HG02943 (cell line): ENCODE results near the gene FTL.
A peak's percentile ranks its signal among the peaks of the same experiment; 100 is the strongest.

Experiments
- ATAC-seq: cut with Tn5 transposase; IDR thresholded peaks from one replicate; pipeline ENCODE4 v1.9.1; 2021; ENCODE audit warnings: mild to moderate bottlenecking, low read depth, moderate library complexity; ENCODE audit not compliant: unreplicated experiment

The FTL gene

GRCh38 chr19:48989701-48990291 is 24.7 kb downstream of the FTL start:
- no peak for ATAC-seq

DNA sequence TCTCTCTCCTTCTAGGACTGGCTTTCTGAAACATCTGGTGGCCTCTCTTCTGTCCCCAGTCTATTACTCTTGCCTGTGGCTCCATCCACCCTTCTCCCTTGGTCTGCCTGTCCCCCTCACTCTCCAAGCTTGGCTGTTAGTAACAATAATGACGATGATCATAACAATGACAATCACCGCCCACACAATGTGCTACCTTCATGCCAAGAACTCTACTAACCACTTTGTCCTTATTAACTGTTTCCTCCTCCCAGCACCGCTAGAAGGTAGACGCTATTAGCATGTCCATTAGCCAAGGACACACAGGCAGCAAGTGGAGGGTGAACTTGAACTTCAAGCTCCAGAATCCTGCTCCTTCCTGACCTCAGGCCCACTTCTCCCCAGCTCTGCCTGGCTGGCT is 25.3 kb downstream of the FTL start:
- ATAC-seq = no peak

- ATAC-seq = no peak
Measured at GRCh38 chr19:48991011-48991609, 26.0 kb downstream of the FTL start.

DNA sequence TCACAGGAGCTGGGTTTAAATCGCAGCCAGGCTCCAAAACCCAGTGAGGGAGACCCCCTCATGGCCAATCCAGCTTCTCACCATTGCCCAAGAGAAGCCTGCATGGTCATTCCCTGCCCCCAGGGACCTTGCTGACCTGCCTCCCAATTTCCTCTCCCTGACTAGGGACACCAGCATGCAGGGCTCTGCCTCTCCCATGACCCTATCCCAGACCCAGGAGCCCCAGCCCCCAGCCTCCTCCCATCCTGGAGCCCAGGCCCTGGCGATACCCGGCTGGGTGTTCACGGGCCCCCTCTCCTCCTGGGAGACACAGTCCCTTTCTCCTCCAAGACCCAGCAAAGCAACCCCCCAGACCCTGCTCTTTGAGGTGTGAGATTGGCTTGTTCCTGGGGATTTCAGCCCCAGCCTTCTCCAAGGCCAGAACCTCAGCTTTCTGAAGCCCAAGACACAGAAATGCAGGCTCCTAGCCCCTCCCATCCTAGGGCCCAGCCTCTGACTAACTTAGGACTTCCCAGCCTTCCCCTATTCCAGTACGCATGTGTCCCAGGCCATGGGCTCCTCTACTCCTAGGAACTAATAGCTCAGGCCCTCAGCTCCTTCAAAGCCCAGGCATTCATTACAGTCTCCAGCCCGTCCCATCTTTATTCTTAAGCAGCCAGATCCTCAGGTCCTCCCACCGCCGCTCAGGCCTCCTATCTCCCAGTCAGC is 26.9 kb downstream of the FTL start:
- ATAC-seq = no peak

GRCh38 chr19:48992581-48993174 is 27.6 kb downstream of the FTL start:
- ATAC-seq = peak; percentile 6

GRCh38 chr19:48993175-48994034 is 28.3 kb downstream of the FTL start, which contains the start of the genes GYS1 and RUVBL2:
GYS1 (minus strand) TSS chr19:48993309; CDS start chr19:48993112, 197 bp downstream.
RUVBL2 (plus strand) TSS chr19:48993887; CDS start chr19:48993912, 25 bp downstream.
- ATAC-seq = peak; percentile 82

DNA sequence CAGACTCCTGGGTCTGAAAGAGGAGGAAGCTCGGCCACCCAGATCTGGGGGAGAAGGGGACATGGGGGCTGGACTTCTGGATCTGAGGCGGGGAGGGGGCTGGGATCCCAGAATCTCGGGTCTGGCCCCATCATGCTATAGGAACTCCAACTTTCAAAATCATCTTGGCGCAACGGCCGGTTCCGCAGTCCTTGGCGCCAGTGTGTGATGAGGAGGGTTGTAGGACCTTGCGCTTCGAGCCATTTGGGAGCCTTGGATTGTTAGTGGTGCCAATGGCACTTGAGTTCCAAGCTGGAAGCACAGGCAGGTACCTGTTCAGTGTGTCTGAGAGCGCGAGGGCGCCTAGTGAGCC is 28.9 kb downstream of the FTL start:
- ATAC-seq = no peak

DNA sequence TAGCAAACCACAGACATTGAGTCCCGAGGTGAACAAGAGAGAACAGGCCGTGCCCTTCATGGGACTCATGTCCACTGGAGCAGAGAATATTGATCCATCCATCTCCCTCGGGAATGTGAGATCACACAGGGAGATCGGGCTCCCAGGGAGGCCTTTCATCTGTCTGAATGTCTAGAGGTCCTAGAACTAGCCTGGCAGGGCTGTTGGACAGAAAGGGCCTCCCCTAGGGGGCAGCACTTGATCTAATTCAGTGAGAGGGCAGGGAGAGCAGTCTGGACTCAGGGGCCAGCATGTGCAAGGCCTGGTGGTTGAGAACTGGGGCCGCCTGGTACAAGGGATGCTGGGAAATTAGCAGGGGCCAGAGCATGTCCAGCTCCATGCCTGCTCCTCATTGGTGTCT is 32.9 kb downstream of the FTL start:
- no peak for ATAC-seq

GRCh38 chr19:48999481-49000325 is 34.6 kb downstream of the FTL start:
- ATAC-seq = no peak

- ATAC-seq = no peak
Measured at GRCh38 chr19:49004133-49004532, 39.0 kb downstream of the FTL start.

DNA sequence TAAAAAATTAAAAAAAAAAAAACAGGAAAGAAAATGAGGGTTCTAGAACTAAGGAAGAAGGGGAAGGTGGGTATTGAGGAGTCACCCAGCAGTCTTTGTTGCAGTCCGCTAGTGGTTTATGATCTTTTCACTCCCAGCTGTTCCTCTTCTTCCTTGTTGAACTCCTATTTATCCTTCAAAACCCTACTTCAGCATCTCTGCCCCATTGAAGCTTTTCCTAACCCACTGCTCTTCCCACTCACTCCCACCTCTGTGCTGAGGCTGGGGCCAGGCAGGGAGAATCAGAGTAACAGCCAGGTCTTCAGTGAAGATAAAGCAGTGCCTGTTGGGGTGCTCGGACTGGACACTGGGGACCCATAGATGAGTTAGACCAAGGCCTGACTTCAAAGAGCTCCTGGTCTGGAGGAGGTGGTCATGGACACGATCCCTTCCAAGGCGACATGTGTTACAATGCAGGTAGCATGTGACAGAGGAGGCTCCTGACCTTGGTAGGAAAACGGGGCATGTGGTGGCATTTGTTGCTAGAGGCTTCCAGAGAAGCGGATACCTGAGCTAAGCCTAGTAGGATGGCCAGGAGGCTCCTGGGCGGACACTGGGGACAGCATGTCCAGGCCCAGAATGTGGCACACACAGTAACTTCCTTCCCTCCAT is 40.0 kb downstream of the FTL start:
- no peak for ATAC-seq

DNA sequence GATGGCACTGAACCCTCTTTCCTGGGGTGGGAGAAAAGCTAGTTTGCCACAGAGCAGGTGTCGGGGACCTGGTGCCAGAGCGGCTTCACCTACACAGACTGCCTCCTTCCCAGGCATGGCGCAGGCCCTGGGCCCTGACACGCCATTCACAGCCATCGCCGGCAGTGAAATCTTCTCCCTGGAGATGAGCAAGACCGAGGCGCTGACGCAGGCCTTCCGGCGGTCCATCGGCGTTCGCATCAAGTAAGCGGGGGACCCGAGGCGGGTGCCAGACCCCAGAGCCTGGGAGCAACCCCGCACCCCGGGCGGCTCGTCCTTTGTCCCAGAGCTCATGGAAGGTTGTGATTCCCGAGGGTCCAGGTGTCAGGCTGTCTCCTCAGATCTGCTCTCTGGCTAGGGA is 41.8 kb downstream of the FTL start:
- no peak for ATAC-seq

DNA sequence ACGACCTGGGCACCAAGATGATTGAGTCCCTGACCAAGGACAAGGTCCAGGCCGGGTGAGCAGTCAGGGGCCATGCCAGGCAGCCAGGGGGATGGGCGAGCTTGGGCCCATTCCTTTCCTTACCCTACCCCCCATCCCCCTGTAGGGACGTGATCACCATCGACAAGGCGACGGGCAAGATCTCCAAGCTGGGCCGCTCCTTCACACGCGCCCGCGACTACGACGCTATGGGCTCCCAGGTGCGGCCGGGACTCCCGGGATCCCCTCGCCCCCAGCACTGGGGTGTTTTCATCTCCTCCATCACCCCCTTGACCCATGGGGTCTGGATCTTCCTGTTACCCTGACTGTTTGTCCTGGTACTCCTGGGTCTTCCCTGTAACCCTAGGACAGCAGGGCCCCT is 44.7 kb downstream of the FTL start:
- ATAC-seq = no peak

GRCh38 chr19:49010453-49010852 is 45.3 kb downstream of the FTL start:
- no peak for ATAC-seq

GRCh38 chr19:49011194-49011593 is 46.1 kb downstream of the FTL start:
- ATAC-seq = no peak

DNA sequence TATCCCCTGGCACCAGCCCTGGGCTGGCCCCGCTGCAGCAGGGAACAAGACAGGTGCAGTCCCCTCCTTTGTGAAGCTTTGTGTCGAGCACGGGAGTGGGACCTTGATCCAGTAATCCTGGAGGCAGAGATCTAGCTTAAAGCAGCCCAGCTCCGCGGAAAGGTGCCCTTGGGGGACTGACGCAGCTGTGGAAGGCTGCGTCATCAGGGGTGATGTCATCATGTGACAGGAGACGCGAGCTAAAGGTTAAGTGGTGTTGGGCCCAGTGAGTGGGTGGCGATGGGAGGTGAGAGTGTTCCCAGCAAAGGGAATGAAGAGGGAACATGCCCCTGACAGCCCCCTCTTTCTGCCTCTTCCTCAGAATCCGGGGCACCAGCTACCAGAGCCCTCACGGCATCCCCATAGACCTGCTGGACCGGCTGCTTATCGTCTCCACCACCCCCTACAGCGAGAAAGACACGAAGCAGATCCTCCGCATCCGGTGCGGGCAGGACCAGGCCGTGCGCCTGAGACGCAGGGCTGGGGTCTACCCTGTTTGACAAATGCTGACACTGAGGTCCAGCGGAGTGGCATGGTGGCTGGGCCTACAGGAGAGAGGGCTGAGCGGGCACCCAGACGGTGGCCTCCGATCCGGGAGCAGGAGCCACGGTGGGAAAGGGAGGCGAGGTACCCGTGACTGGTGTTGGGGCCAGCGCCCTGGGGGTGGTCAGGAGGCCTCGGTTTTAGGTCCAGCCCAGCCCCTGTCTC is 49.2 kb downstream of the FTL start:
- ATAC-seq = no peak

DNA sequence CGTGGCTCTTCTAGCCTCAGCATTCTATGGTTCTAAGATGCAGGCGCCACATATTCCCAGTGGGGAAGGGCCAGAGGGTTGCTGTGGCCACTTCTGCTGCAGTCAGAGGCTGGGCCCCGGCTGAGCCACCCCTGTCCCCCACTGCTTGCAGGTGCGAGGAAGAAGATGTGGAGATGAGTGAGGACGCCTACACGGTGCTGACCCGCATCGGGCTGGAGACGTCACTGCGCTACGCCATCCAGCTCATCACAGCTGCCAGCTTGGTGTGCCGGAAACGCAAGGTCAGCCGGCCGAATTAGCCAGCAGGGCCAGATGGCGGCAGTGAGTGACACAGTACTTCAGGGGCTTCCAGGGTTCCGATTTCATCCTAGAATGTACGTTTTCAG is 49.8 kb downstream of the FTL start:
- ATAC-seq = no peak

DNA sequence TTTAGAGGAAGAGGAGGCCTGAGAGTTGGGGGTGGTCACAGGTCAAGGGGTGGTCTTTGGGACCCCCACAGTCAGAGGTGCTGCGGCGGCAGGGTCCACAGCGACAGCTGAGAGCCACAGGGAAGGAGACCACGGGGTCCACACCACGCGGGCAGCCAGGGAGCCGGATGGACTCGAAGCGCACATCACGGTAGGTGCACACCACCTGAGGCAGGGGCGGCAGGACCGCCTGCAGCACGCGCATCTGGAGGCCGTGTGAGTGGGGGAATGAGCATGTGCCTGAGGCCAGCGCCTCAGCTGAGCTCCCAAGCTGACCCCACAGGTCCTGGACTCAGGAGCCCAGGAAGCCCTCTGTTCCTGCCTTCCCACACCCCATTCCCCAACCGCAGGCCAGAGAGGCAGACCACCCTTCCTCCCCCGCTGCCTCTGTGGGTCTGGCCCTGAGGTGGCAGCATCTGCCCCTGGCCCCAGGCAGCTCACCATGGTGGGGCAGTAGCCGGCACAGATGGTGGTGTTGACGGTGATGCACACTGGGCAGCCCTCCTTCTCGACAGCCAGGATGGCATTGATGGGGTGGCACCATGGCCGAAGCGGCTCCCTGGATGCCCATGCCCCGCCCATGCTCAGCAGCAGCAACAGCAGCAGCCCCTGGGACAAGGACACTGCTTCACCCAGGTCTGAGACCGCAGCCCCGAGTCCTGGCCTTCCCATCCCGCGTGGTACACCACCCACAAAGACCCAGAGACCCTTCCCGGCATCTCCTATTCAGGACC is 51.1 kb downstream of the FTL start:
- ATAC-seq = no peak
